Lower lobe of right lung (tissue), 2 donors: ENCODE measurements around the gene CEP350. TPM values are rescaled to one million over a fixed set of nuclear protein-coding genes. Genes with fewer than 3 reads are reported as not detected.
"Not testable (repeated sequence)": the region's sequence is repeated elsewhere in the genome, so short reads cannot be mapped to it uniquely, and the experiment has no call there.

ENCODE experiments used
- ATAC-seq, 2 donors: fragments of 200-7000 bp; cut with Tn5 transposase; one replicate each; pipeline ENCODE4 v1.9.1; 2020 to 2022; ENCODE audit warnings: mild to moderate bottlenecking in 2 of 2, moderate library complexity in 2 of 2
- DNase-seq: peaks from one replicate; pipeline ENCODE4 v3.0.0-alpha.2; 2020
- H3K27ac ChIP-seq: fragments of 200-600 bp; one replicate; pipeline ENCODE4 v1.8.0; 2022
- H3K27me3 ChIP-seq: fragments of 200-600 bp; one replicate; pipeline ENCODE4 v1.8.0; 2022; ENCODE audit warnings: low read depth
- H3K36me3 ChIP-seq: fragments of 200-600 bp; one replicate; pipeline ENCODE4 v1.8.0; 2022; ENCODE audit warnings: mild to moderate bottlenecking
- H3K4me1 ChIP-seq: fragments of 200-600 bp; one replicate; pipeline ENCODE4 v1.8.0; 2022
- H3K4me3 ChIP-seq: fragments of 200-600 bp; one replicate; pipeline ENCODE4 v1.8.0; 2022; ENCODE audit warnings: mild to moderate bottlenecking
- H3K9me3 ChIP-seq: fragments of 200-600 bp; one replicate; pipeline ENCODE4 v1.8.0; 2022
- CTCF ChIP-seq: fragments of 200-600 bp; IDR thresholded peaks from one replicate; pipeline ENCODE4 v1.8.0; 2022; ENCODE audit warnings: antibody characterized with exemption, mild to moderate bottlenecking
- intact Hi-C: fragments of 100-400 bp; cut with DNase I; formaldehyde crosslinking; loops from one replicate; pipeline ENCODE4 v1.11.0; 2022
- total RNA-seq: library from RNA; stranded (reverse); fragmentation: NEBNext Ultra II Directional; extraction: Animal tissue kit (Norgen Biotek cat#: 25700); gene quantifications from one replicate; pipeline ENCODE4 v1.2.1, GENCODE V29; 2021
- donor health status: DM: no; HTN: yes; CAD: no; lungs with severe emphysema.

Gene CEP350
- total RNA-seq, 1 donor from 2014 or later, result 53.2 TPM

- Histone ChIP-seq H3K27me3 (no peaks in the 10 kb centered on the region), H3K27ac (no peak overlapping the region), H3K4me1 (peaks cover 8% of the 10 kb centered on the region), H3K9me3 (no peaks in the 10 kb centered on the region), H3K4me3 (no peak overlapping the region), H3K36me3 (peaks cover 70% of the 10 kb centered on the region)
- intact Hi-C loops, result no loop called here
- ATAC-seq (no peak), DNase-seq (no peak)
- TF ChIP-seq CTCF, result no peak
Observed at GRCh38 chr1:179996099-179996498, 41.5 kb downstream of the CEP350 start.

- no peak for TF ChIP-seq CTCF
- intact Hi-C loops, result no loop called here
- no peak for DNase-seq
Observed at GRCh38 chr1:180000575-180000974, 46.0 kb downstream of the CEP350 start.

GRCh38 chr1:180002437-180002836, 47.8 kb downstream of the CEP350 start:
- peaks cover 8% of the 10 kb centered on the region for H3K4me1 ChIP-seq
- no peaks in the 10 kb centered on the region for H3K9me3 ChIP-seq
- no peak overlapping the region for H3K27ac ChIP-seq
- no peaks in the 10 kb centered on the region for H3K27me3 ChIP-seq
- no peak for TF ChIP-seq CTCF
- H3K36me3 ChIP-seq, result peaks cover 41% of the 10 kb centered on the region
- no peak for DNase-seq
- ATAC-seq, result no peak
- intact Hi-C loops, result no loop called here
- no peak overlapping the region for H3K4me3 ChIP-seq

More at GRCh38 chr1:180000575-180000974, 46.0 kb downstream of the CEP350 start:
- Histone ChIP-seq H3K36me3 (peaks cover 45% of the 10 kb centered on the region), H3K9me3 (no peaks in the 10 kb centered on the region), H3K27me3 (no peaks in the 10 kb centered on the region), H3K4me3 (no peak overlapping the region), H3K4me1 (peaks cover 8% of the 10 kb centered on the region), H3K27ac (no peak overlapping the region)
- ATAC-seq, result no peak

- intact Hi-C loops, result no loop called here
- no peaks in the 10 kb centered on the region for H3K27me3 ChIP-seq
Observed at GRCh38 chr1:180003026-180003695, 48.6 kb downstream of the CEP350 start.

GRCh38 chr1:180006762-180007161, 52.2 kb downstream of the CEP350 start:
- H3K36me3 ChIP-seq, result peaks cover 29% of the 10 kb centered on the region
- H3K27ac ChIP-seq, H3K4me3 ChIP-seq, H3K4me1 ChIP-seq, DNase-seq, H3K27me3 ChIP-seq, ATAC-seq, H3K9me3 ChIP-seq, intact Hi-C loops: not testable (repeated sequence)

More at GRCh38 chr1:180003026-180003695, 48.6 kb downstream of the CEP350 start:
- DNase-seq, result no peak
- peaks cover 39% of the 10 kb centered on the region for H3K36me3 ChIP-seq
- TF ChIP-seq CTCF, result no peak
- H3K4me1 ChIP-seq, result peaks cover 8% of the 10 kb centered on the region
- ATAC-seq, result no peak
- no peak overlapping the region for H3K4me3 ChIP-seq
- no peaks in the 10 kb centered on the region for H3K9me3 ChIP-seq
- H3K27ac ChIP-seq, result no peak overlapping the region

- Histone ChIP-seq H3K27ac (no peak overlapping the region), H3K4me1 (no peaks in the 10 kb centered on the region), H3K36me3 (peaks cover 98% of the 10 kb centered on the region), H3K4me3 (no peak overlapping the region), H3K9me3 (no peaks in the 10 kb centered on the region), H3K27me3 (no peaks in the 10 kb centered on the region)
- no peak for TF ChIP-seq CTCF
- ATAC-seq (no peak), DNase-seq (no peak)
- intact Hi-C loops, result no loop called here
Observed at GRCh38 chr1:180020017-180020416, 65.4 kb downstream of the CEP350 start.
